Kasumi-1 (cell line): ENCODE results near the gene MKRN2.
"Not testable (repeated sequence)": the region's sequence is repeated elsewhere in the genome, so short reads cannot be mapped to it uniquely, and the experiment has no call there.

ENCODE experiments used
- DNase-seq, 2 experiments: peaks; one replicate each; lab custom pipeline; 2025; lab: John Stamatoyannopoulos, UW

Gene MKRN2

DNA sequence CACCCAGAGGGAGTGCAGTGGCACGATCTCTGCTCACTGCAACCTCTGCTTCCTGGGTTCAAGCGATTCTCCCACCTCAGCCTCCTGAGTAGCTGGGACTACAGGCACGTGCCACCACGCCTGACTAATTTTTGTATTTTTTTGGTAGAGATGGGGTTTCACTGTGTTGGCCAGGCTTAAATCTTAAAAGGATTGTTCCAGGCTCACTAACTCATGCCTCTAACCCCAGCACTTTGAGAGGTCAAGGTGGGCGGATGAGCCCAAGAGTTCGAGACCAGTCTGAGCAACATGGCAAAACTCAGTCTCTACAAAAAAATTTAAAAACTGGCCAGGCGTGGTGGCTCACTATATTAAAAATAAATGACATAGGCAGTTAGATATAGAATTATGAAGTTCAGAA lies 74.0 kb downstream of the MKRN2 start:
- not testable (repeated sequence) for DNase-seq

GRCh38 chr3:12632523-12632922 lies 75.6 kb downstream of the MKRN2 start:
- DNase-seq = no peak

- no peak for DNase-seq
Observed at GRCh38 chr3:12633108-12633507, 76.2 kb downstream of the MKRN2 start.
